ENCODE measurements around the gene TLR3.

- TF ChIP-seq CTCF (IDR thresholded peaks at IDR 0.05 in 4 of 5, conservative IDR thresholded peaks at IDR 0.05 in 1 of 5) (no peak), POLR2A (IDR thresholded peaks at IDR 0.05) (no peak)
Measured at GRCh38 chr4:186019269-186019668, 49.7 kb upstream of the TLR3 start.

Measured in gastrocnemius medialis (tissue), 4 donors.